Kidney (tissue), 14 donors: ENCODE data around the gene SLC38A8. TPM values are rescaled to one million over a fixed set of nuclear protein-coding genes. Genes with fewer than 3 reads are reported as not detected.

ENCODE experiments used
- DNase-seq, 5 donors: peaks; one replicate each; pipeline ENCODE4 v3.0.0-alpha.2; 2013 to 2020
- FAIRE-seq: peaks from 2 replicates; lab custom pipeline; 2012; peaks lifted over from hg19 to GRCh38; lab: Jason Lieb, UNC
- H3K27ac ChIP-seq, 2 donors: one replicate each; pipeline ENCODE4 v1.7.0; 2013; ENCODE audit warnings: low read depth in 2 of 2, low read length in 2 of 2, inconsistent platforms in 1 of 2
- H3K27me3 ChIP-seq: one replicate; pipeline ENCODE4 v1.7.1; 2013; ENCODE audit warnings: low read length, inconsistent platforms; ENCODE audit not compliant: control insufficient read depth, insufficient read depth
- H3K36me3 ChIP-seq, 3 donors: one replicate each; pipeline versions ENCODE4 v1.7.0 to v1.7.1; 2013; ENCODE audit warnings: low read length in 3 of 3, control low read depth in 1 of 3, inconsistent platforms in 1 of 3; ENCODE audit not compliant: insufficient read depth in 3 of 3, control insufficient read depth in 2 of 3
- H3K4me1 ChIP-seq, 3 donors: one replicate each; pipeline versions ENCODE4 v1.7.0 to v1.7.1; 2013; ENCODE audit warnings: low read length in 3 of 3, inconsistent platforms in 1 of 3, low read depth in 1 of 3; ENCODE audit not compliant: control insufficient read depth in 2 of 3, insufficient read depth in 2 of 3
- H3K4me3 ChIP-seq, 3 donors: one replicate each; pipeline versions ENCODE4 v1.7.0 to v1.8.1; 2013; ENCODE audit warnings: low read length in 3 of 3, control low read depth in 1 of 3, inconsistent platforms in 1 of 3
- H3K9ac ChIP-seq, 3 donors: one replicate each; pipeline versions ENCODE4 v1.7.0 to v1.7.1; 2013; ENCODE audit warnings: low read length in 3 of 3, control low read depth in 1 of 3, inconsistent platforms in 1 of 3
- H3K9me3 ChIP-seq, 3 donors: one replicate each; pipeline versions ENCODE4 v1.7.0 to v1.7.1; 2013; ENCODE audit warnings: low read length in 3 of 3, control low read depth in 1 of 3, inconsistent platforms in 1 of 3; ENCODE audit not compliant: control insufficient read depth in 2 of 3, insufficient read depth in 1 of 3
- intact Hi-C: fragments of 100-400 bp; cut with DNase I; formaldehyde crosslinking; loops from one replicate; pipeline ENCODE4 v1.11.1; 2022
- polyA plus RNA-seq: library from polyadenylated mRNA; stranded (reverse); fragments of 350-450 nt; fragmentation: Illumina TruSeq; extraction: RNeasy Lipid Tissue Mini Kit (QIAGEN cat#74804); gene quantifications from one replicate; pipeline ENCODE4 v1.2.3, GENCODE V29; 2014; ENCODE audit warnings: low read depth, low replicate concordance; ENCODE audit not compliant: insufficient read depth
- total RNA-seq: library from RNA; stranded (reverse); fragmentation: NEBNext Ultra II Directional; extraction: Animal tissue kit (Norgen Biotek cat#: 25700); gene quantifications from one replicate; pipeline ENCODE4 v1.2.1, GENCODE V29; 2021
- TF ChIP-seq, protein P1 (sequence below): IDR thresholded peaks from 3 replicates; pipeline ENCODE4 v1.5.1; 2012; ENCODE audit warnings: mild to moderate bottlenecking, moderate library complexity, borderline replicate concordance; ENCODE audit not compliant: insufficient read depth; ENCODE audit errors: extremely low read depth
- donor health status: control.
- donor health status: control.
- donor health status: control.
- donor health status: control.
- donor health status: control.
- donor health status: DM: yes; HTN: yes; CAD: no.
- donor health status: Normal renal cell carcinoma (clear cell type).

The SLC38A8 gene
- total and polyA plus RNA-seq, 2 donors from 2014 or later: 0.30 TPM; not detected in 1

DNA sequence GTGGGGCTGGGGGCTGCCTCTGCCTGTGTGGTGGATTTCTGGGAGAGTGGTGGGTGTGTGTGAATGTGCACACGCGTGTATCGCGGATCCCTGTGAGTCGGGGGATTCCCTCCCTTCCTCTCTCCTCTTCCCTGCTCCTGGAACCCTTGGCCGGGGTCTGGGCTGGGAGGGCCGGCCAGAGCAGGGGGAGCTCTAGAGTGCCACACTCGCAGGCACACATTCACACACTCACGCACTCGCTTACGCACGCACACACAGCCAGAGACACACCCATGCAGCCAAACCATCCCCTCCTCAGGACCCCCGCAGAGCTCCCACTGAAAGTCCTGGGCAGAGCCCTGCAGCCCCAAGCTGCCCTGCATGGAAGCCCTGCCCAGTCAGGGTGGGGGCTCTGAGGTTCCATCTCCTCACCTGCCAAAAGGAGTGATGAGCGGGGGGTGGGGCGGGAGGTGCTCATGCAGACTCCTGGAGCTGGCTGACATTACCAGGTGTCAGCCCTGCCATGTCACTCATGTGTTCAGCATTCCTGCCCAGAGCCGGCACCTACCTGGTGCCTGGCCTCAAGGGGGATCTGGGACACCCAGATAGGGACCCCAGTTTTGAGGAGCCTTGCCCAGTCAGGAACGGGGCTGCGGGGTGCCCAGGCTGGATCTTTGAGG, 72.7 kb downstream of the SLC38A8 start:
- no peaks in the 10 kb centered on the region for H3K4me1 ChIP-seq
- TF ChIP-seq, protein P1, sequence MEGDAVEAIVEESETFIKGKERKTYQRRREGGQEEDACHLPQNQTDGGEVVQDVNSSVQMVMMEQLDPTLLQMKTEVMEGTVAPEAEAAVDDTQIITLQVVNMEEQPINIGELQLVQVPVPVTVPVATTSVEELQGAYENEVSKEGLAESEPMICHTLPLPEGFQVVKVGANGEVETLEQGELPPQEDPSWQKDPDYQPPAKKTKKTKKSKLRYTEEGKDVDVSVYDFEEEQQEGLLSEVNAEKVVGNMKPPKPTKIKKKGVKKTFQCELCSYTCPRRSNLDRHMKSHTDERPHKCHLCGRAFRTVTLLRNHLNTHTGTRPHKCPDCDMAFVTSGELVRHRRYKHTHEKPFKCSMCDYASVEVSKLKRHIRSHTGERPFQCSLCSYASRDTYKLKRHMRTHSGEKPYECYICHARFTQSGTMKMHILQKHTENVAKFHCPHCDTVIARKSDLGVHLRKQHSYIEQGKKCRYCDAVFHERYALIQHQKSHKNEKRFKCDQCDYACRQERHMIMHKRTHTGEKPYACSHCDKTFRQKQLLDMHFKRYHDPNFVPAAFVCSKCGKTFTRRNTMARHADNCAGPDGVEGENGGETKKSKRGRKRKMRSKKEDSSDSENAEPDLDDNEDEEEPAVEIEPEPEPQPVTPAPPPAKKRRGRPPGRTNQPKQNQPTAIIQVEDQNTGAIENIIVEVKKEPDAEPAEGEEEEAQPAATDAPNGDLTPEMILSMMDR: no peak
- intact Hi-C loops: loop anchor here (10.0 kb wide), 1 partner anchor 85 kb away; no protein-coding TSS in a partner anchor
- no peak overlapping the region for H3K4me3 ChIP-seq
- H3K27me3 ChIP-seq: no peaks in the 10 kb centered on the region
- H3K36me3 ChIP-seq: no peaks in the 10 kb centered on the region
- H3K9me3 ChIP-seq: no peaks in the 10 kb centered on the region
- no peak overlapping the region for H3K27ac ChIP-seq
- DNase-seq (peak in 1 of 5 donors; percentile 67), FAIRE-seq (no peak)
- H3K9ac ChIP-seq: no peak overlapping the region

GRCh38 chr16:83968891-83969649, 73.5 kb downstream of the SLC38A8 start:
- H3K27me3 ChIP-seq: no peaks in the 10 kb centered on the region
- no peaks in the 10 kb centered on the region for H3K4me1 ChIP-seq
- no peak overlapping the region for H3K27ac ChIP-seq
- intact Hi-C loops: loop anchor here (10.0 kb wide), 1 partner anchor 86 kb away; no protein-coding TSS in a partner anchor
- no peak overlapping the region for H3K4me3 ChIP-seq
- TF ChIP-seq, protein P1: no peak
- H3K9ac ChIP-seq: no peak overlapping the region
- no peaks in the 10 kb centered on the region for H3K9me3 ChIP-seq
- H3K36me3 ChIP-seq: no peaks in the 10 kb centered on the region
- DNase-seq (peak in 1 of 5 donors; percentile 13), FAIRE-seq (no peak)

DNA sequence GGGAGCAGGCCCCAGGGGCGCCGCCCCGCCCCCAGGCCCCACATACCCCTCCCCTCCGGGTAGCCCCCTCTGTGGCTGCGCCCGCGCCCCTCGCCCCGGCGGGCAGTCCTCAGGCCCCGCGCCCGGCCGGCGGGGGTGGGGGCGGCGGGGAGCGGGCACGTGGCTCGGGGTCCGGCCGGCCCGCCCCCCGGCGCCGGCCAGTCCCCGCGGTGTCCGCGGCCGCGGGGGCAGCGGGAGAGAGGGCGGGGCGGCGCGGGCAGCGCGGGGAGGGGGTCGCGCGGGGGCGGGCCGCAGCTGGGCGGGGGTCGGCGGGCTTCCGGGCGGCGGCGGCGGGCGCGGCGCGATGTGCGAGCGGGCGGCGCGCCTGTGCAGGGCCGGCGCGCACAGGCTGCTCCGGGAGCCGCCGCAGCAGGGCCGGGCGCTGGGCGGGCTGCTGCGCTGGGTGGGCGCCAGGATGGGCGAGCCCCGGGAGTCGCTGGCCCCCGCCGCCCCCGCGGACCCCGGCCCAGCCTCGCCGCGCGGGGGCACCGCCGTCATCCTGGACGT, 74.2 kb downstream of the SLC38A8 start:
- Histone ChIP-seq H3K36me3 (peaks cover 0 to 2% (median 0%) of the 10 kb centered on the region in 3 donors), H3K9ac (no peak overlapping the region), H3K27me3 (no peaks in the 10 kb centered on the region), H3K9me3 (no peaks in the 10 kb centered on the region), H3K4me3 (no peak overlapping the region), H3K27ac (no peak overlapping the region), H3K4me1 (no peaks in the 10 kb centered on the region)
- TF ChIP-seq, protein P1: no peak
- FAIRE-seq (no peak), DNase-seq (peak in 1 of 5 donors; percentile 40)
- intact Hi-C loops: loop anchor here (10.0 kb wide), 1 partner anchor 86 kb away; no protein-coding TSS in a partner anchor
